GM12874 (cell line): ENCODE results near the gene STARD3.

Experiments
- CTCF ChIP-seq: IDR thresholded peaks from 2 replicates; pipeline ENCODE4 v1.5.1; 2011; ENCODE audit warnings: low read depth, mild to moderate bottlenecking, control low read depth, low read length, moderate library complexity; ENCODE audit not compliant: insufficient read depth

Gene STARD3

GRCh38 chr17:39655105-39655504, 18.2 kb downstream of the STARD3 start:
- TF ChIP-seq CTCF = no peak

- TF ChIP-seq CTCF = no peak
Observed at GRCh38 chr17:39658346-39658745, 21.4 kb downstream of the STARD3 start.

GRCh38 chr17:39658760-39659159, 21.8 kb downstream of the STARD3 start:
- TF ChIP-seq CTCF = no peak

- no peak for TF ChIP-seq CTCF
Observed at GRCh38 chr17:39659279-39660010, 22.5 kb downstream of the STARD3 start.

GRCh38 chr17:39660011-39660360, 23.0 kb downstream of the STARD3 start:
- TF ChIP-seq CTCF = no peak

GRCh38 chr17:39660397-39661385, 23.7 kb downstream of the STARD3 start:
- TF ChIP-seq CTCF = no peak

- no peak for TF ChIP-seq CTCF
Observed at GRCh38 chr17:39661744-39662541, 25.0 kb downstream of the STARD3 start.
